Stomach (tissue), 9 donors: ENCODE measurements around the gene C3. TPM values are rescaled to one million over a fixed set of nuclear protein-coding genes. Genes with fewer than 3 reads are reported as not detected.

Experiments used
- DNase-seq, 2 donors: peaks; one replicate each; pipeline versions ENCODE4 v3.0.0 to v3.0.0-alpha.2; 2013 to 2019
- H3K27ac ChIP-seq, 5 donors: fragments of 200-600 bp in 4 of 5; sonication (generic) in 4 of 5; one replicate each; pipeline ENCODE4 v1.5.1; 2013 to 2019; ENCODE audit warnings: mild to moderate bottlenecking in 1 of 5, moderate library complexity in 1 of 5
- H3K27me3 ChIP-seq, 3 donors: fragments of 200-600 bp; sonication (generic); one replicate each; pipeline ENCODE4 v1.5.1; 2017 to 2019; ENCODE audit warnings: mixed run types in 1 of 3
- H3K36me3 ChIP-seq, 4 donors: fragments of 200-600 bp; sonication (generic); 1 replicate in 3 of 4; 2 replicates in 1 of 4; pipeline ENCODE4 v1.5.1; 2016 to 2019
- H3K4me1 ChIP-seq, 4 donors: fragments of 200-600 bp; sonication (generic); one replicate each; pipeline ENCODE4 v1.5.1; 2016 to 2019
- H3K4me3 ChIP-seq, 4 donors: fragments of 200-600 bp; sonication (generic) in 3 of 4; one replicate each; pipeline ENCODE4 v1.5.1; 2016 to 2019; ENCODE audit warnings: mild to moderate bottlenecking in 1 of 4
- H3K9me3 ChIP-seq, 4 donors: fragments of 200-600 bp; sonication (generic); one replicate each; pipeline ENCODE4 v1.5.1; 2016 to 2019
- CTCF ChIP-seq, 7 experiments: fragments of 450-650 bp in 4 of 7; fragments of 200-600 bp in 3 of 7; sonication (generic) in 3 of 7; IDR thresholded peaks; one replicate each; pipeline ENCODE4 v1.5.1; 2016 to 2019; ENCODE audit warnings: antibody characterized with exemption in 7 of 7, control low read depth in 2 of 7, mild to moderate bottlenecking in 1 of 7
- EP300 ChIP-seq: sonication (generic); formaldehyde crosslinking; IDR thresholded peaks from one replicate; pipeline ENCODE4 v1.6.1; 2017; ENCODE audit warnings: antibody characterized with exemption
- POLR2A ChIP-seq, 4 donors: fragments of 450-650 bp; IDR thresholded peaks; one replicate each; pipeline ENCODE4 v1.6.1; 2016; ENCODE audit warnings: antibody characterized with exemption in 4 of 4, control low read depth in 2 of 4, mild to moderate bottlenecking in 1 of 4, moderate library complexity in 1 of 4
- POLR2AphosphoS5 ChIP-seq, 3 donors: sonication (generic); formaldehyde crosslinking; IDR thresholded peaks; one replicate each; pipeline ENCODE4 v1.6.1; 2016; ENCODE audit warnings: antibody characterized with exemption in 3 of 3
- WGBS, 5 donors: extraction: QIAGEN DNeasy Blood & Tissue Kit in 3 of 5; methylation state at CpG; one replicate each; pipeline versions ENCODE4 v1.1.5 to v1.1.7; 2013 to 2018; 5-methylcytosine and 5-hydroxymethylcytosine counted together
- intact Hi-C: fragments of 100-400 bp; cut with DNase I; formaldehyde crosslinking; loops from one replicate; pipeline ENCODE4 v1.15.1; 2023; ENCODE audit warnings: low total_unique reads
- polyA plus RNA-seq, 3 donors: library from polyadenylated mRNA; stranded (reverse); fragments of 200-250 nt; gene quantifications; one replicate each; pipeline ENCODE4 v1.2.3, GENCODE V29; 2013
- total RNA-seq, 5 donors: library from RNA; depleted of rRNA; stranded (reverse); fragments of >200 nt; gene quantifications; one replicate each; pipeline versions ENCODE4 v1.1.0 to v1.2.3, GENCODE V29; 2014 to 2016
- donor health status: healthy with polysubstance abuse.
- donor health status: Bipolar disorder and iron deficiency.
- donor health status: healthy.

The C3 gene
- total and polyA plus RNA-seq, 8 donors: 22.8 to 1,672 (median 221) TPM

- Histone ChIP-seq H3K36me3 (peaks cover 0 to 29% (median 10%) of the 10 kb centered on the region in 4 donors), H3K4me3 (no peak overlapping the region), H3K9me3 (peaks cover 0 to 7% (median 0%) of the 10 kb centered on the region in 4 donors), H3K4me1 (peaks cover 0 to 13% (median 2%) of the 10 kb centered on the region in 4 donors), H3K27ac (no peak overlapping the region), H3K27me3 (peaks cover 0 to 15% (median 0%) of the 10 kb centered on the region in 3 donors)
- TF ChIP-seq POLR2A (IDR thresholded peaks at IDR 0.05) (no peak), EP300 (no peak), POLR2AphosphoS5 (IDR thresholded peaks at IDR 0.05) (no peak), CTCF (IDR thresholded peaks at IDR 0.05) (no peak)
- DNase-seq: no peak
- intact Hi-C loops: no loop called here
- 78 to 91% (median 78%) methylated on average over 8 of the region's 8 CpGs for WGBS, 5 donors
Measured at GRCh38 chr19:6679139-6679538, 41.3 kb downstream of the C3 start.

- WGBS, 5 donors: 87 to 96% (median 95%) methylated on average over 4 of the region's 4 CpGs
- H3K27me3 ChIP-seq: peaks cover 0 to 15% (median 0%) of the 10 kb centered on the region in 3 donors
- intact Hi-C loops: no loop called here
- no peak overlapping the region for H3K27ac ChIP-seq
- H3K9me3 ChIP-seq: peaks cover 0 to 7% (median 0%) of the 10 kb centered on the region in 4 donors
- peaks cover 0 to 29% (median 8%) of the 10 kb centered on the region in 4 donors for H3K36me3 ChIP-seq
- H3K4me1 ChIP-seq: peaks cover 0 to 13% (median 2%) of the 10 kb centered on the region in 4 donors
- H3K4me3 ChIP-seq: no peak overlapping the region
- no peak for TF ChIP-seq POLR2A (IDR thresholded peaks at IDR 0.05)
- no peak for TF ChIP-seq CTCF (IDR thresholded peaks at IDR 0.05)
- TF ChIP-seq EP300: no peak
- TF ChIP-seq POLR2AphosphoS5 (IDR thresholded peaks at IDR 0.05): no peak
- no peak for DNase-seq
Measured at GRCh38 chr19:6678690-6679109, 41.8 kb downstream of the C3 start.

- Histone ChIP-seq H3K4me3 (no peak overlapping the region), H3K4me1 (peaks cover 0 to 13% (median 2%) of the 10 kb centered on the region in 4 donors), H3K27ac (no peak overlapping the region), H3K36me3 (peaks cover 0 to 29% (median 8%) of the 10 kb centered on the region in 4 donors), H3K9me3 (peaks cover 0 to 7% (median 0%) of the 10 kb centered on the region in 4 donors), H3K27me3 (peaks cover 0 to 15% (median 0%) of the 10 kb centered on the region in 3 donors)
- no peak for DNase-seq
- TF ChIP-seq POLR2AphosphoS5 (IDR thresholded peaks at IDR 0.05) (no peak), CTCF (IDR thresholded peaks at IDR 0.05) (no peak), EP300 (no peak), POLR2A (IDR thresholded peaks at IDR 0.05) (no peak)
- intact Hi-C loops: no loop called here
- 44 to 54% (median 53%) methylated on average over 30 to 31 of the region's 31 CpGs for WGBS, 5 donors
Measured at GRCh38 chr19:6677883-6678689, 42.4 kb downstream of the C3 start.

- peaks cover 0 to 29% (median 8%) of the 10 kb centered on the region in 4 donors for H3K36me3 ChIP-seq
- peaks cover 0 to 15% (median 0%) of the 10 kb centered on the region in 3 donors for H3K27me3 ChIP-seq
- H3K4me3 ChIP-seq: no peak overlapping the region
- peaks cover 0 to 13% (median 2%) of the 10 kb centered on the region in 4 donors for H3K4me1 ChIP-seq
- H3K9me3 ChIP-seq: peaks cover 0 to 7% (median 0%) of the 10 kb centered on the region in 4 donors
- intact Hi-C loops: no loop called here
- H3K27ac ChIP-seq: no peak overlapping the region
- WGBS, 5 donors: 43 to 74% (median 65%) methylated on average over 10 of the region's 10 CpGs
- DNase-seq: no peak
- TF ChIP-seq CTCF (IDR thresholded peaks at IDR 0.05): no peak
- TF ChIP-seq POLR2AphosphoS5 (IDR thresholded peaks at IDR 0.05): no peak
- TF ChIP-seq EP300: no peak
- TF ChIP-seq POLR2A (IDR thresholded peaks at IDR 0.05): no peak
Measured at GRCh38 chr19:6677495-6677882, 43.0 kb downstream of the C3 start.
